ENCODE measurements around the gene CCDC182. TPM values are rescaled to one million over a fixed set of nuclear protein-coding genes. Genes with fewer than 3 reads are reported as not detected.
A peak's percentile ranks its signal among the peaks of the same experiment; 100 is the strongest.

CCDC182 gene
- total and polyA plus RNA-seq, 2 of the 13 experiments (the other 11 are each of a cell fraction or from before 2014, with no cell fraction given), result not detected

DNA sequence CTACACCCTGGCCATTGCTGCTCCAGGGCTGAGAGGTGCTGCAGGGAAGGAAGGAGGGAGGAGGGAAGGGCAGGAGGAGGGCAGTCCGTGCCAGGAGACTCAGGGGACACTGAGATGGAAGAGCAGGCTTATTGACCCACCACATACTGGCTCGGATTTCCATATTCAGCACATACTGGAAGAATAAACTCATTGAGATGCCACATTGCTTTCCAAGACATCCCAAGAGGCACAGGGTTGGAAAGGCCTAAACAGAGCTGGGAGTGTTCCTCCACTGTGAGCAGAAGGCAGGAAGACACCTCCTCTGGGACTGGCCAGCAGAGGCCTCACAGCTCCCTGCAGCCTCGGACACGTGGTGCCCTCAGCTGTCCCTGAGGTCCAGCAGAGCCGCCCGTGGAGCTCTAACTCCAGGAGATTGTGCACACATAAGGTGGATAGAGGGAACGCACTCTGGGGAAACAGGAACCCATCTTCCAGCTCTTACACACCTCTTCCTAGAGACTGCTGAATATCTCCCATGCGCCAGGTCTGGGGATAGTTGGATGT, 17.4 kb downstream of the CCDC182 start:
- H3K9me3 ChIP-seq (ENCODE audit: low read length), result no peaks in the 10 kb centered on the region
- ChIA-PET CTCF (ENCODE audit: low intra/inter-chr PET ratio, low total read pairs) (no interaction called here), POLR2A (interaction anchor here (0.5 kb wide), 1 partner anchor 319 kb away, joined by 3 read pairs; no protein-coding TSS in a partner anchor)
- DNase-seq (ENCODE audit: low spot score) (no peak), FAIRE-seq (no peak), ATAC-seq (peak; percentile 79)
- in situ Hi-C loops (cut with HindIII; ENCODE audit: extremely low pct_ligation_motif_present, low pct_unique_long_range_greater_than_20kb) (no loop called here), intact Hi-C loops (cut with micrococcal nuclease; ENCODE audit: unreplicated experiment) (no loop called here)
- TF ChIP-seq, protein P1, sequence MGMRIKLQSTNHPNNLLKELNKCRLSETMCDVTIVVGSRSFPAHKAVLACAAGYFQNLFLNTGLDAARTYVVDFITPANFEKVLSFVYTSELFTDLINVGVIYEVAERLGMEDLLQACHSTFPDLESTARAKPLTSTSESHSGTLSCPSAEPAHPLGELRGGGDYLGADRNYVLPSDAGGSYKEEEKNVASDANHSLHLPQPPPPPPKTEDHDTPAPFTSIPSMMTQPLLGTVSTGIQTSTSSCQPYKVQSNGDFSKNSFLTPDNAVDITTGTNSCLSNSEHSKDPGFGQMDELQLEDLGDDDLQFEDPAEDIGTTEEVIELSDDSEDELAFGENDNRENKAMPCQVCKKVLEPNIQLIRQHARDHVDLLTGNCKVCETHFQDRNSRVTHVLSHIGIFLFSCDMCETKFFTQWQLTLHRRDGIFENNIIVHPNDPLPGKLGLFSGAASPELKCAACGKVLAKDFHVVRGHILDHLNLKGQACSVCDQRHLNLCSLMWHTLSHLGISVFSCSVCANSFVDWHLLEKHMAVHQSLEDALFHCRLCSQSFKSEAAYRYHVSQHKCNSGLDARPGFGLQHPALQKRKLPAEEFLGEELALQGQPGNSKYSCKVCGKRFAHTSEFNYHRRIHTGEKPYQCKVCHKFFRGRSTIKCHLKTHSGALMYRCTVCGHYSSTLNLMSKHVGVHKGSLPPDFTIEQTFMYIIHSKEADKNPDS (CRISPR knock-in tag; IDR thresholded peaks at IDR 0.05), result no peak
- TF ChIP-seq, protein P2, sequence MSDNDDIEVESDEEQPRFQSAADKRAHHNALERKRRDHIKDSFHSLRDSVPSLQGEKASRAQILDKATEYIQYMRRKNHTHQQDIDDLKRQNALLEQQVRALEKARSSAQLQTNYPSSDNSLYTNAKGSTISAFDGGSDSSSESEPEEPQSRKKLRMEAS (IDR thresholded peaks at IDR 0.05), result peak; percentile 68
- TF ChIP-seq ZNF777 (CRISPR knock-in tag; IDR thresholded peaks at IDR 0.05), result no peak
- TF ChIP-seq RARA (CRISPR knock-in tag; IDR thresholded peaks at IDR 0.05), result no peak
- TF ChIP-seq ZNF724P (CRISPR knock-in tag; IDR thresholded peaks at IDR 0.05; ENCODE audit: borderline replicate concordance), result peak; percentile 51; the same call in 1 of the 2 replicates
- no peak for TF ChIP-seq ZNF841 (CRISPR knock-in tag; IDR thresholded peaks at IDR 0.05; ENCODE audit: borderline replicate concordance)
- TF ChIP-seq MXI1 (IDR thresholded peaks at IDR 0.05; ENCODE audit: borderline replicate concordance, low read depth, low read length), result 0 out of 3 replicates have a peak, but pooled peaks have one; percentile 17
- no peak for TF ChIP-seq ZNF749 (CRISPR knock-in tag; IDR thresholded peaks at IDR 0.05; ENCODE audit: borderline replicate concordance)
- TF ChIP-seq TBX2 (CRISPR knock-in tag; IDR thresholded peaks at IDR 0.05; ENCODE audit: borderline replicate concordance), result 0 out of 2 replicates have a peak, but pooled peaks have one; percentile 29
- TF ChIP-seq, protein P3, sequence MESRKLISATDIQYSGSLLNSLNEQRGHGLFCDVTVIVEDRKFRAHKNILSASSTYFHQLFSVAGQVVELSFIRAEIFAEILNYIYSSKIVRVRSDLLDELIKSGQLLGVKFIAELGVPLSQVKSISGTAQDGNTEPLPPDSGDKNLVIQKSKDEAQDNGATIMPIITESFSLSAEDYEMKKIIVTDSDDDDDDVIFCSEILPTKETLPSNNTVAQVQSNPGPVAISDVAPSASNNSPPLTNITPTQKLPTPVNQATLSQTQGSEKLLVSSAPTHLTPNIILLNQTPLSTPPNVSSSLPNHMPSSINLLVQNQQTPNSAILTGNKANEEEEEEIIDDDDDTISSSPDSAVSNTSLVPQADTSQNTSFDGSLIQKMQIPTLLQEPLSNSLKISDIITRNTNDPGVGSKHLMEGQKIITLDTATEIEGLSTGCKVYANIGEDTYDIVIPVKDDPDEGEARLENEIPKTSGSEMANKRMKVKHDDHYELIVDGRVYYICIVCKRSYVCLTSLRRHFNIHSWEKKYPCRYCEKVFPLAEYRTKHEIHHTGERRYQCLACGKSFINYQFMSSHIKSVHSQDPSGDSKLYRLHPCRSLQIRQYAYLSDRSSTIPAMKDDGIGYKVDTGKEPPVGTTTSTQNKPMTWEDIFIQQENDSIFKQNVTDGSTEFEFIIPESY (CRISPR knock-in tag; IDR thresholded peaks at IDR 0.05), result no peak
- TF ChIP-seq EED (CRISPR knock-in tag; IDR thresholded peaks at IDR 0.05), result 0 out of 2 replicates have a peak, but pooled peaks have one; percentile 31
- no peak for TF ChIP-seq GATAD1 (CRISPR knock-in tag; IDR thresholded peaks at IDR 0.05)
- peak; percentile 25 for TF ChIP-seq STAG1 (CRISPR knock-in tag; IDR thresholded peaks at IDR 0.05)
- TF ChIP-seq, protein P4, sequence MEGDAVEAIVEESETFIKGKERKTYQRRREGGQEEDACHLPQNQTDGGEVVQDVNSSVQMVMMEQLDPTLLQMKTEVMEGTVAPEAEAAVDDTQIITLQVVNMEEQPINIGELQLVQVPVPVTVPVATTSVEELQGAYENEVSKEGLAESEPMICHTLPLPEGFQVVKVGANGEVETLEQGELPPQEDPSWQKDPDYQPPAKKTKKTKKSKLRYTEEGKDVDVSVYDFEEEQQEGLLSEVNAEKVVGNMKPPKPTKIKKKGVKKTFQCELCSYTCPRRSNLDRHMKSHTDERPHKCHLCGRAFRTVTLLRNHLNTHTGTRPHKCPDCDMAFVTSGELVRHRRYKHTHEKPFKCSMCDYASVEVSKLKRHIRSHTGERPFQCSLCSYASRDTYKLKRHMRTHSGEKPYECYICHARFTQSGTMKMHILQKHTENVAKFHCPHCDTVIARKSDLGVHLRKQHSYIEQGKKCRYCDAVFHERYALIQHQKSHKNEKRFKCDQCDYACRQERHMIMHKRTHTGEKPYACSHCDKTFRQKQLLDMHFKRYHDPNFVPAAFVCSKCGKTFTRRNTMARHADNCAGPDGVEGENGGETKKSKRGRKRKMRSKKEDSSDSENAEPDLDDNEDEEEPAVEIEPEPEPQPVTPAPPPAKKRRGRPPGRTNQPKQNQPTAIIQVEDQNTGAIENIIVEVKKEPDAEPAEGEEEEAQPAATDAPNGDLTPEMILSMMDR (CRISPR knock-in tag; IDR thresholded peaks at IDR 0.05), result peak; percentile 33; the same call in 1 of the 2 replicates
- TF ChIP-seq ZNF660 (CRISPR knock-in tag; IDR thresholded peaks at IDR 0.05; ENCODE audit: borderline replicate concordance, low read depth), result no peak
- TF ChIP-seq ZIK1 (CRISPR knock-in tag; IDR thresholded peaks at IDR 0.05; ENCODE audit: borderline replicate concordance, low read depth), result 0 out of 2 replicates have a peak, but pooled peaks have one; percentile 42
- no peak for TF ChIP-seq THYN1 (CRISPR knock-in tag; IDR thresholded peaks at IDR 0.05; ENCODE audit: borderline replicate concordance, low read depth)
- H4K20me1 ChIP-seq (ENCODE audit: insufficient read depth, low read length), result no peaks in the 10 kb centered on the region
- H3K4me2 ChIP-seq (ENCODE audit: low read depth, low read length), result no peak overlapping the region
- H2AFZ ChIP-seq (ENCODE audit: low read length), result no peak overlapping the region
- no peak overlapping the region for H3K9ac ChIP-seq (ENCODE audit: insufficient read depth, low read depth, low read length)
- 20% methylated on average over 8 of the region's 8 CpGs for WGBS (ENCODE audit: low lambda C conversion rate)
- BruUV-seq (replicated peaks), result no TSS peak
- H3K4me1 ChIP-seq (ENCODE audit: insufficient read depth, low read length), result no peaks in the 10 kb centered on the region
- H3K79me2 ChIP-seq (ENCODE audit: insufficient read depth, low read length), result no peaks in the 10 kb centered on the region
- peaks cover 6 to 73% of the 10 kb centered on the region in 2 experiments; a peak in 4 of 5 replicates for H3K27me3 ChIP-seq (ENCODE audit: control insufficient read depth in 1 of 2, insufficient read depth in 2 of 2, low read length in 2 of 2)
- no peak overlapping the region for H3K27ac ChIP-seq (ENCODE audit: extremely low read length, insufficient read depth, low read length)
- no peaks in the 10 kb centered on the region for H3K36me3 ChIP-seq (replicated peaks in 1 of 2; ENCODE audit: control insufficient read depth in 1 of 2, insufficient read depth in 2 of 2, low read length in 2 of 2)
- H3K4me3 ChIP-seq (replicated peaks in 1 of 3; ENCODE audit: insufficient read depth in 1 of 3, low read depth in 2 of 3, low read length in 3 of 3), result no peak overlapping the region

All from HepG2 (cell line).